ENCODE measurements around the gene NCAPG2.

GRCh38 chr7:158638001-158638400, 66.6 kb downstream of the NCAPG2 start:
- TF ChIP-seq, protein P1, sequence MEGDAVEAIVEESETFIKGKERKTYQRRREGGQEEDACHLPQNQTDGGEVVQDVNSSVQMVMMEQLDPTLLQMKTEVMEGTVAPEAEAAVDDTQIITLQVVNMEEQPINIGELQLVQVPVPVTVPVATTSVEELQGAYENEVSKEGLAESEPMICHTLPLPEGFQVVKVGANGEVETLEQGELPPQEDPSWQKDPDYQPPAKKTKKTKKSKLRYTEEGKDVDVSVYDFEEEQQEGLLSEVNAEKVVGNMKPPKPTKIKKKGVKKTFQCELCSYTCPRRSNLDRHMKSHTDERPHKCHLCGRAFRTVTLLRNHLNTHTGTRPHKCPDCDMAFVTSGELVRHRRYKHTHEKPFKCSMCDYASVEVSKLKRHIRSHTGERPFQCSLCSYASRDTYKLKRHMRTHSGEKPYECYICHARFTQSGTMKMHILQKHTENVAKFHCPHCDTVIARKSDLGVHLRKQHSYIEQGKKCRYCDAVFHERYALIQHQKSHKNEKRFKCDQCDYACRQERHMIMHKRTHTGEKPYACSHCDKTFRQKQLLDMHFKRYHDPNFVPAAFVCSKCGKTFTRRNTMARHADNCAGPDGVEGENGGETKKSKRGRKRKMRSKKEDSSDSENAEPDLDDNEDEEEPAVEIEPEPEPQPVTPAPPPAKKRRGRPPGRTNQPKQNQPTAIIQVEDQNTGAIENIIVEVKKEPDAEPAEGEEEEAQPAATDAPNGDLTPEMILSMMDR (IDR thresholded peaks at IDR 0.05): no peak
- TF ChIP-seq SMC3 (IDR thresholded peaks at IDR 0.05): no peak
- no peak for TF ChIP-seq MAX (IDR thresholded peaks at IDR 0.05)
- TF ChIP-seq CBX2 (IDR thresholded peaks at IDR 0.05; ENCODE audit: borderline replicate concordance, low read depth): no peak
- TF ChIP-seq POLR2AphosphoS2 (conservative IDR thresholded peaks at IDR 0.05; ENCODE audit: low read length): no peak
- no peak for TF ChIP-seq RNF2 (IDR thresholded peaks at IDR 0.05; ENCODE audit: borderline replicate concordance, low read depth)
- TF ChIP-seq NR3C1 (IDR thresholded peaks at IDR 0.05): no peak
- TF ChIP-seq EP300 (IDR thresholded peaks at IDR 0.05): no peak
